CD14-positive monocyte (primary cell): ENCODE results near the gene P2RY6. TPM values are rescaled to one million over a fixed set of nuclear protein-coding genes. Genes with fewer than 3 reads are reported as not detected.

Experiments used
- DNase-seq, 3 donors: peaks; one replicate each; pipeline ENCODE4 v3.0.0-alpha.2; 2011 to 2022
- H2AFZ ChIP-seq: 2 replicates; pipeline ENCODE4 v1.6.0; 2012; ENCODE audit warnings: mild to moderate bottlenecking, low read depth, low read length, inconsistent platforms; ENCODE audit not compliant: insufficient read depth, poor library complexity, severe bottlenecking
- H3K27ac ChIP-seq, 2 donors: 1 replicate in 1 of 2; 2 replicates in 1 of 2; pipeline ENCODE4 v1.5.1; 2012 to 2013; ENCODE audit warnings: low read length in 2 of 2, control low read depth in 1 of 2, inconsistent platforms in 1 of 2, low read depth in 1 of 2, mild to moderate bottlenecking in 1 of 2
- H3K27me3 ChIP-seq, 2 donors: one replicate each; pipeline versions ENCODE4 v1.6.0 to v1.6.1; 2011 to 2013; ENCODE audit warnings: low read length in 2 of 2; ENCODE audit not compliant: control insufficient read depth in 2 of 2, insufficient read depth in 2 of 2
- H3K36me3 ChIP-seq, 2 donors: replicated peaks in 1 of 2; 1 replicate in 1 of 2; 2 replicates in 1 of 2; pipeline versions ENCODE4 v1.5.1 to v1.6.1; 2012 to 2013; ENCODE audit warnings: low read length in 2 of 2, control low read depth in 1 of 2, inconsistent platforms in 1 of 2, mild to moderate bottlenecking in 1 of 2; ENCODE audit not compliant: insufficient read depth in 2 of 2, control insufficient read depth in 1 of 2
- H3K4me1 ChIP-seq, 2 donors: 1 replicate in 1 of 2; 2 replicates in 1 of 2; pipeline versions ENCODE4 v1.5.1 to v1.6.1; 2012 to 2013; ENCODE audit warnings: low read length in 2 of 2, control low read depth in 1 of 2, inconsistent platforms in 1 of 2, mild to moderate bottlenecking in 1 of 2, moderate library complexity in 1 of 2; ENCODE audit not compliant: insufficient read depth in 2 of 2, control insufficient read depth in 1 of 2
- H3K4me2 ChIP-seq: replicated peaks from 2 replicates; pipeline ENCODE3; 2012; ENCODE audit warnings: low read length, moderate library complexity, mild to moderate bottlenecking; ENCODE audit not compliant: poor library complexity, severe bottlenecking; ENCODE audit errors: extremely low read depth
- H3K4me3 ChIP-seq, 3 experiments: fragments of 200-600 bp in 1 of 3; sonication (generic) in 1 of 3; replicated peaks in 1 of 3; 1 replicate in 2 of 3; 2 replicates in 1 of 3; pipeline ENCODE4 v1.5.1; 2011 to 2013; ENCODE audit warnings: low read length in 3 of 3, mild to moderate bottlenecking in 3 of 3, control low read depth in 2 of 3, low read depth in 2 of 3, inconsistent platforms in 1 of 3, moderate library complexity in 1 of 3
- H3K79me2 ChIP-seq: 2 replicates; pipeline ENCODE4 v1.6.0; 2012; ENCODE audit warnings: mild to moderate bottlenecking, control low read depth, inconsistent platforms, low read length, moderate library complexity; ENCODE audit not compliant: insufficient read depth
- H3K9ac ChIP-seq: 2 replicates; pipeline ENCODE4 v1.6.0; 2017; ENCODE audit warnings: low read length, mild to moderate bottlenecking; ENCODE audit not compliant: insufficient read depth, poor library complexity, severe bottlenecking
- H3K9me3 ChIP-seq, 2 donors: replicated peaks in 1 of 2; 1 replicate in 1 of 2; 2 replicates in 1 of 2; pipeline versions ENCODE4 v1.5.1 to v1.6.1; 2012 to 2013; ENCODE audit warnings: low read length in 2 of 2, control low read depth in 1 of 2; ENCODE audit not compliant: control insufficient read depth in 1 of 2, insufficient read depth in 1 of 2
- H4K20me1 ChIP-seq: 2 replicates; pipeline ENCODE4 v1.6.0; 2012; ENCODE audit warnings: mild to moderate bottlenecking, low read length, control low read depth, moderate library complexity; ENCODE audit not compliant: insufficient read depth
- H3K27ac Mint-ChIP-seq, 7 donors: one replicate each; pipeline ENCODE4 v1.8.0; 2020; ENCODE audit warnings: mild to moderate bottlenecking in 7 of 7, mixed read lengths in 7 of 7, moderate library complexity in 6 of 7, inconsistent platforms in 2 of 7
- H3K27me3 Mint-ChIP-seq, 3 donors: one replicate each; pipeline ENCODE4 v1.8.0; 2021 to 2022; ENCODE audit warnings: low read depth in 3 of 3, mild to moderate bottlenecking in 3 of 3, mixed read lengths in 3 of 3, moderate library complexity in 3 of 3, inconsistent platforms in 1 of 3
- H3K36me3 Mint-ChIP-seq, 2 donors: one replicate each; pipeline ENCODE4 v1.8.0; 2020; ENCODE audit warnings: mixed read lengths in 2 of 2, inconsistent platforms in 1 of 2, mild to moderate bottlenecking in 1 of 2
- H3K4me1 Mint-ChIP-seq: one replicate; pipeline ENCODE4 v1.8.0; 2020; ENCODE audit warnings: mild to moderate bottlenecking, mixed read lengths
- H3K4me3 Mint-ChIP-seq, 2 donors: one replicate each; pipeline ENCODE4 v1.8.0; 2020; ENCODE audit warnings: mild to moderate bottlenecking in 2 of 2, mixed read lengths in 2 of 2, moderate library complexity in 1 of 2
- H3K9me3 Mint-ChIP-seq, 7 donors: one replicate each; pipeline ENCODE4 v1.8.0; 2020 to 2022; ENCODE audit warnings: mixed read lengths in 7 of 7, mild to moderate bottlenecking in 6 of 7, moderate library complexity in 6 of 7, inconsistent platforms in 2 of 7
- WGBS: methylation state at CpG from one replicate; pipeline ENCODE4 v1.1.5; 2013; ENCODE audit warnings: missing lambda C conversion rate; ENCODE audit not compliant: insufficient coverage; 5-methylcytosine and 5-hydroxymethylcytosine counted together
- intact Hi-C, 2 donors: fragments of 100-400 bp; cut with micrococcal nuclease; formaldehyde crosslinking; loops; one replicate each; pipeline versions ENCODE4 v1.15.0 to v1.15.1; 2023
- polyA plus RNA-seq, 3 donors: library from polyadenylated mRNA; depleted of rRNA in 1 of 3; unstranded in 2 of 3; stranded (reverse) in 1 of 3; fragments of 300-500 nt in 2 of 3; fragments of >200 nt in 1 of 3; fragmentation: Illumina TruSeq in 2 of 3; gene quantifications; 1 replicate in 2 of 3; 2 replicates in 1 of 3; pipeline ENCODE4 v1.2.3, GENCODE V29; 2012 to 2021
- TF ChIP-seq, protein P1 (sequence below): fragments of 200-600 bp; IDR thresholded peaks from one replicate; pipeline ENCODE4 v1.8.0; 2022; ENCODE audit warnings: antibody characterized with exemption, mild to moderate bottlenecking

Gene P2RY6
- polyA plus RNA-seq, 3 donors, result 1.7 to 5.1 (median 1.8) TPM

DNA sequence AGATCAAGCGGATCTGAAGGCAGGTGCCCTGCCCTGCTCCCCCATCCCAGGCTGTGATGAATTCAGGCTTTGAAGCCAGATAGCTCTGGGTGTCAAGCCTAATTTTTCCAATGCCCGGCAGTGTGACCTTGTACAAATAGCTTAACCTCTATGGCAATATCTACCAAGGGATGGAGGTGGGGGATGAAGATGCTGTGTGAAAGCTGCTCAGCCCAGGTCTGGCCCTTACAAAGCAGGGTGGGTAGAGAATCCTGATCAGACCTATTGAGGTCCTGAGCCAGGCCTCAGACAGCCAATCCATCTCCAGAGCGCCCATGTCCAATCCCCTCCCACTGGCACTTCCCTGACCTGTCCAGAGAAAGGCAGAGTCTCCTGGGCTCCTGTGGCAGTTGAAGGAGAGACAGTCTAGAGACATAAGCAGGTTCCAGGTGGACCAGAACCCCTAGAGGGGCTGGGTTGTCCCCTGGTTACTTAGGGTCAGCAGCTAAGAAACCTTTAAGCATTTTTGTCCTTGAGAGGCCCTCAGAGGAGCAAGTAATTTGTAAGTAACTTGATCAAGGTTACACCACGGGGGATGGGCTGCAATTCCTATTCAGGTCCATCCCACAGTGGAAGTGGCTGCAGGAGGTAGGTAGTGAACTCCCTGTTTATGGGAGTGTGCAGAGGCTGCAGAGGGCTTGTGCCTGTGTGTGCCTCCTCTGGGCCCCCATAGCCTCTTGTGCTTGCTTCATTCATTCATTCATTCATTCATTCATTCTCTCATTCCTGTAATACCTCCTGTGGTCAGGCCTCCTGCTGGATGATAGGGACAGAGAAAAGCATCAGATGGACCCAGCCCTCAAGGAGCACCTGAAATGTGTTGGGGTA is 43.6 kb upstream of the P2RY6 start:
- H3K4me3 Mint-ChIP-seq, result no peak overlapping the region
- DNase-seq, result no peak
- H3K36me3 Mint-ChIP-seq, result peaks cover 58 to 78% of the 10 kb centered on the region in 2 donors
- Histone ChIP-seq H4K20me1 (peaks cover 65% of the 10 kb centered on the region), H3K4me3 (no peak overlapping the region), H2AFZ (no peak overlapping the region), H3K9ac (no peak overlapping the region), H3K9me3 (no peaks in the 10 kb centered on the region), H3K4me2 (no peak overlapping the region), H3K36me3 (peaks cover 48 to 72% of the 10 kb centered on the region in 2 donors), H3K27ac (no peak overlapping the region), H3K79me2 (peaks cover 90% of the 10 kb centered on the region), H3K27me3 (no peaks in the 10 kb centered on the region), H3K4me1 (peaks cover 12 to 14% of the 10 kb centered on the region in 2 donors)
- peaks cover 31% of the 10 kb centered on the region for H3K4me1 Mint-ChIP-seq
- 100% methylated on average over 1 of the region's 4 CpGs for WGBS
- no peaks in the 10 kb centered on the region for H3K9me3 Mint-ChIP-seq
- H3K27ac Mint-ChIP-seq, result peak overlapping the region in 3 of 7 donors; percentile 25 to 54 (median 28)
- TF ChIP-seq, protein P1, sequence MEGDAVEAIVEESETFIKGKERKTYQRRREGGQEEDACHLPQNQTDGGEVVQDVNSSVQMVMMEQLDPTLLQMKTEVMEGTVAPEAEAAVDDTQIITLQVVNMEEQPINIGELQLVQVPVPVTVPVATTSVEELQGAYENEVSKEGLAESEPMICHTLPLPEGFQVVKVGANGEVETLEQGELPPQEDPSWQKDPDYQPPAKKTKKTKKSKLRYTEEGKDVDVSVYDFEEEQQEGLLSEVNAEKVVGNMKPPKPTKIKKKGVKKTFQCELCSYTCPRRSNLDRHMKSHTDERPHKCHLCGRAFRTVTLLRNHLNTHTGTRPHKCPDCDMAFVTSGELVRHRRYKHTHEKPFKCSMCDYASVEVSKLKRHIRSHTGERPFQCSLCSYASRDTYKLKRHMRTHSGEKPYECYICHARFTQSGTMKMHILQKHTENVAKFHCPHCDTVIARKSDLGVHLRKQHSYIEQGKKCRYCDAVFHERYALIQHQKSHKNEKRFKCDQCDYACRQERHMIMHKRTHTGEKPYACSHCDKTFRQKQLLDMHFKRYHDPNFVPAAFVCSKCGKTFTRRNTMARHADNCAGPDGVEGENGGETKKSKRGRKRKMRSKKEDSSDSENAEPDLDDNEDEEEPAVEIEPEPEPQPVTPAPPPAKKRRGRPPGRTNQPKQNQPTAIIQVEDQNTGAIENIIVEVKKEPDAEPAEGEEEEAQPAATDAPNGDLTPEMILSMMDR, result no peak
- H3K27me3 Mint-ChIP-seq, result no peaks in the 10 kb centered on the region
- intact Hi-C loops, result no loop called here

DNA sequence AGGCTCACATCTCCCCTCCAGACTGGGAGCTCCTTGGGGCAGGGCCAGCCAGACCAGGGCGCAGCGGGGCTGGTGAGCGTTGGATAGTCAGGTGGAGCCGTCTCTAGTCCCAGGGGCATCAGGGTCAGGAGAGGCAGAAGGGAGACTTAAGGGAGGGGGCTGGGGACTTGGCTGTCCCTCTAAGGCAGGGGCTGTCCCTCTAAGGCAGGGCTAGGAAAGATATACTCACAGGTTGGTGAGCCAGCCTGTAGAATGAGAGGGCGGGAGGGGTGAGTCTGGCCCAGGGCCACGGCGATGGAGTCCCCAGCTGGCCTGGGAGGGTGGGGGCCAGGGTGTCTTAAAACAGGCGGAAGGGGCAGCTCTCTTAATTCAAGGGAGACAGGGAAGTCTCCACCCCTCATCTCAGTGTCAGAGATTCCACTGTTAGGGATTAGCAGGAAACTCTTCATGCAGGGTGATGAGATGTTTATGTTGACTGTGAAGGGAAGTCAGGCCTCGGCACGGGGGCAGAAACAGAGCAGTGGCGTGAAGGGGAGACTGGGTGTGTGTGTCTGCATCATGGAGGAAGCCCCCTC is 42.7 kb upstream of the P2RY6 start:
- Histone ChIP-seq H3K36me3 (peaks cover 56 to 81% of the 10 kb centered on the region in 2 donors), H3K27ac (no peak overlapping the region), H3K4me3 (no peak overlapping the region), H4K20me1 (peaks cover 56% of the 10 kb centered on the region), H3K9me3 (no peaks in the 10 kb centered on the region), H3K4me1 (peaks cover 3 to 5% of the 10 kb centered on the region in 2 donors), H3K79me2 (peaks cover 90% of the 10 kb centered on the region), H2AFZ (no peak overlapping the region), H3K27me3 (no peaks in the 10 kb centered on the region), H3K9ac (no peak overlapping the region), H3K4me2 (no peak overlapping the region)
- Mint-ChIP-seq H3K36me3 (peaks cover 60 to 79% of the 10 kb centered on the region in 2 donors), H3K4me3 (no peak overlapping the region), H3K4me1 (peaks cover 22% of the 10 kb centered on the region), H3K27me3 (peaks cover 0 to 1% (median 0%) of the 10 kb centered on the region in 3 donors), H3K9me3 (no peaks in the 10 kb centered on the region), H3K27ac (peak overlapping the region in 3 of 7 donors; percentile 27 to 86 (median 66))
- TF ChIP-seq, protein P1, result no peak
- intact Hi-C loops, result no loop called here
- DNase-seq, result no peak
- 77% methylated on average over 5 of the region's 11 CpGs for WGBS
